ENCODE results near the gene PCDHA10.
"Not testable (repeated sequence)": the region's sequence is repeated elsewhere in the genome, so short reads cannot be mapped to it uniquely, and the experiment has no call there.

DNA sequence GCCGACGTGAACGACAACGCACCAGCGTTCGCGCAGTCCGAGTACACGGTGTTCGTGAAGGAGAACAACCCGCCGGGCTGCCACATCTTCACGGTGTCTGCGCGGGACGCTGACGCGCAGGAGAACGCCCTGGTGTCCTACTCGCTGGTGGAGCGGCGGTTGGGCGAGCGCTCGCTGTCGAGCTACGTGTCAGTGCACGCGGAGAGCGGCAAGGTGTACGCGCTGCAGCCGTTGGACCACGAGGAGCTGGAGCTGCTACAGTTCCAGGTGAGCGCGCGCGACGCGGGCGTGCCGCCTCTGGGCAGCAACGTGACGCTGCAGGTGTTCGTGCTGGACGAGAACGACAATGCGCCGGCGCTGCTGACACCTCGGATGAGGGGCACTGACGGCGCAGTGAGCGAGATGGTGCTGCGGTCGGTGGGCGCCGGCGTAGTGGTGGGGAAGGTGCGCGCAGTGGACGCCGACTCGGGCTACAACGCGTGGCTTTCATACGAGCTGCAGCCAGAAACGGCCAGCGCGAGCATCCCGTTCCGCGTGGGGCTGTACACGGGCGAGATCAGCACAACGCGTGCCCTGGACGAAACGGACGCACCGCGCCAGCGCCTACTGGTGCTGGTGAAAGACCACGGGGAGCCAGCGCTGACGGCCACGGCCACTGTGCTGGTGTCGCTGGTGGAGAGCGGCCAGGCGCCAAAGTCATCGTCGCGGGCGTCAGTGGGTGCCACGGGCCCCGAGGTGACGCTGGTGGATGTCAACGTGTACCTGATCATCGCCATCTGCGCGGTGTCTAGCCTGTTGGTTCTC, 5.7 kb upstream of the PCDHA10 start:
- TF ChIP-seq, protein P1, sequence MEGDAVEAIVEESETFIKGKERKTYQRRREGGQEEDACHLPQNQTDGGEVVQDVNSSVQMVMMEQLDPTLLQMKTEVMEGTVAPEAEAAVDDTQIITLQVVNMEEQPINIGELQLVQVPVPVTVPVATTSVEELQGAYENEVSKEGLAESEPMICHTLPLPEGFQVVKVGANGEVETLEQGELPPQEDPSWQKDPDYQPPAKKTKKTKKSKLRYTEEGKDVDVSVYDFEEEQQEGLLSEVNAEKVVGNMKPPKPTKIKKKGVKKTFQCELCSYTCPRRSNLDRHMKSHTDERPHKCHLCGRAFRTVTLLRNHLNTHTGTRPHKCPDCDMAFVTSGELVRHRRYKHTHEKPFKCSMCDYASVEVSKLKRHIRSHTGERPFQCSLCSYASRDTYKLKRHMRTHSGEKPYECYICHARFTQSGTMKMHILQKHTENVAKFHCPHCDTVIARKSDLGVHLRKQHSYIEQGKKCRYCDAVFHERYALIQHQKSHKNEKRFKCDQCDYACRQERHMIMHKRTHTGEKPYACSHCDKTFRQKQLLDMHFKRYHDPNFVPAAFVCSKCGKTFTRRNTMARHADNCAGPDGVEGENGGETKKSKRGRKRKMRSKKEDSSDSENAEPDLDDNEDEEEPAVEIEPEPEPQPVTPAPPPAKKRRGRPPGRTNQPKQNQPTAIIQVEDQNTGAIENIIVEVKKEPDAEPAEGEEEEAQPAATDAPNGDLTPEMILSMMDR (IDR thresholded peaks at IDR 0.05; ENCODE audit: low read length), result not testable (repeated sequence)
- TF ChIP-seq EZH2phosphoT487 (IDR thresholded peaks at IDR 0.05; ENCODE audit: low read length); EZH2 (optimal IDR thresholded peaks at IDR 0.05; ENCODE audit: low read depth, low read length): not testable (repeated sequence)

Measured in MM.1S (cell line).